ENCODE results near the gene RRP15.

RRP15 gene, protein sequence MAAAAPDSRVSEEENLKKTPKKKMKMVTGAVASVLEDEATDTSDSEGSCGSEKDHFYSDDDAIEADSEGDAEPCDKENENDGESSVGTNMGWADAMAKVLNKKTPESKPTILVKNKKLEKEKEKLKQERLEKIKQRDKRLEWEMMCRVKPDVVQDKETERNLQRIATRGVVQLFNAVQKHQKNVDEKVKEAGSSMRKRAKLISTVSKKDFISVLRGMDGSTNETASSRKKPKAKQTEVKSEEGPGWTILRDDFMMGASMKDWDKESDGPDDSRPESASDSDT

DNA sequence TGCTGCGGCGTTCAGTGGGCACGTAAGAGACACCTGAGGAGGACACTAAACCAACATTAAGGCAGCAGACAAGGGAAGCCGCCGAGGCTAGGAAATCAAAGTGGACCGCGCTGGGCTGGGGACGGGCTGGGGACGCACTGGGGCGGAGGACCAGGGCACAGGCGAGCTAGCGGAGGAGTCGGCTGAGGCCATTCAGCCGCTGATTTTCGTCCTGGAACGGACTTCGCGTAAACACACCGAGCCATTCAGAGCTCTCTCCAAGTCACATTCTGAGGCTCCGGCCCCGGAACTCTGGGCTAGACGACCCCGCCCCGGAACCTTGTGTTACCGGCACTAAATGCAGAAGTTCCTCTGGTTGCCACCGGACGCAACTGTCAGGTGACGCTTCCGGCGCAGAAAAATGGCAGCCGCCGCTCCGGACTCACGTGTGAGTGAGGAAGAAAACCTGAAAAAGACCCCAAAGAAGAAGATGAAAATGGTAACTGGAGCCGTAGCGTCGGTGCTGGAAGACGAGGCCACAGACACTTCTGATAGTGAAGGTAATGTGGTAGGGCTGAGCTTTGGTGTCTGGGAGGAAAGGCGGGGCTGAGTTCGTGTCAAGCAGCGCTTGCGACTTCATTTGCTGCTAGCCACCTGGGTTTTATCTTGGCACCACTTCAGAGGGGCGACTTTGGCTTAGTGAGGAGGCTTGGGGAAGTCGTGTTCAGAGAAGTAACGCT is at the start of gene RRP15:
Gene RRP15, plus strand, starts transcription at position 377 of the 719 bp plus-strand sequence. Its CDS starts 24 bp downstream, at position 401.
- DNase-seq (ENCODE audit: low read depth), result peak; percentile 90

DNA sequence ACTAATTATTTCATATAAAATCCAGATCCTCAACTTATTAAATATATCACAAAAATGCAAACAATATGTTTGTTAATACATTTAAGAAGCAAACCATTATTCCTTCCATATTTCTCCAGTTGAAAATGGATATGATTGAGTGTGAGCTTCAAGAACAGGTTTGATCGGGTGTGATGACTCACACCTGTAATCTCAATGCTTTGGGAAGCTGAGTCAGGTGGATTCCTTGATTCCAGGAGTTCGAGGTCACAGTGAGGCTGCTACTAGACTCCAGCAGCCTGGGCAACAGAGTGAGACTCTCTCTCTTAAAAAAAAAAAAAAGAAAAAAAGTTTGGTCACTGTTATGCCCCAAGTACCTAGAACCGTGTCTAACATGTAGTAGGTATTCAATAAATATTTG is 42.9 kb upstream of the RRP15 start:
- DNase-seq (ENCODE audit: low read depth), result no peak

DNA sequence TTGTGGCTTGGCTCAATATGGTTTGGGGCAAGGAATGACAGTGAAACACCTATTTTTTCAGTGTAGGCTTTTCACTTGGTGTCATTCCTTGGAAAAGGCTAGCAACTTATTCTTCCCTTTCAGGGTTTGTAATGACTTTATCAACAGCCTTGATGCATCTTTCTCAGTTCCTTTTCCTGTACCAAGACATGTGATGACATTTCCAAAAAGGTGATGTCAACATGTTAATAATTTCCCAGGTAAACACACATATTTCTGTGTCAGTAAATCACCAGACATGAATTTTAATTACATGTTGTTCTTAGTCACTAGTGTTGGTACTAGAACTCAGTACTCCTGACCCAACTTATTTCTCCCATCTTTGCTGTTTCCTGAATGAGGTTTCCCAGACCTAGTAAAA is 37.8 kb upstream of the RRP15 start:
- DNase-seq (ENCODE audit: low read depth), result no peak

DNA sequence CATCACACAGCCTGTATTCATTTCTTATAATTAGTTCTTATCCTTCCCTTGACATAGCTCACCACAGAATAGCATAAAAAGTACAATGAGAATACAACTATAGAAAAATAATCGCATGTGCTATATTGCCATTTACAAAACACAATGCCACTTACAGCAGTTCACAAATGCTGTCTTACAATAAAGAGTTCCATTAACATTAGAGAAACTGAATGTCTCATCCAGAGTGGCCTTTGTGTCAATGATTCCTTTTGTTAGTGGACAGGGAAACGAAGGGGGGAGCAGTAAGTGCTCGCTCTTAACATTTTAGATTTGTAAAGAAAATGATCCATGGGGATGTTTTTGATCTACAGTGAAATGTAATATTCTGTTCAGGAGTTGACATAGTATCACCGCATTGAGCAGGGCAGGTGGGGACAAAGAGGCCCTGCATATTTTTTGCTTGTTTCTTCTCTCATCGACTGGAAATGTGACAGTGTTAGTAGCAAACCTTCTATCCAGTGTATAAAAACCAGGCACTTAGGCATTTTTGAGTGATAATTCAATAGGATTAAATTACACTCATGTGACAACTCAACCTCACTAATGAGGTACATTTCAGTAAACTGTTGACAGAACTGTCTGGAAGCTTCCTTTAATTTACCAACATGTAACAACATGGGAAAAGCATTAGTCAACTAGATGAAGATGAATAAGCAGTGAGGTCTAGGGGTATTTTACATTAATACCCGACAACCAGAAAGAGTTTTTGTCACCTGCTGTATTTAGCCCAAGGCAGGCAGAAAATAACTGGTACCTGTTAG is 35.6 kb upstream of the RRP15 start:
- DNase-seq (ENCODE audit: low read depth), result no peak

DNA sequence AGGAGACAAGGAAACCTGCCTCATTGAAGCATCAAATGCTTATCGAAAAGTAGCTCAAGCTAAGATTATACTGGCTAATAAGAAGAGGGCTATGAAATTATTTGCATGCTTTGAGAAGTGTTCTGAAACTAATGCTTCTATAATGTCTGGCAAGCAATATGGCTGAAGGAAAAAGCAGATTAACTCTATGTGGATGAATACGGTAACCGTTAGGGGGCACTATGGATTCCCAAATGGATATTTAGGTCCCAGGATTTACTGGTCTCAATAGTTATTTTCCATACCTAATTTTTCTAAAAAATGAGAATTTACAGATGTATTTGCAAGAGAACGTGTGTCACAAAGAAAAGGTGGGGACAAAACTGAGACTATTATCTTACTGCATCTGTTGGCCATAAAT is 34.6 kb upstream of the RRP15 start:
- no peak for DNase-seq (ENCODE audit: low read depth)

DNA sequence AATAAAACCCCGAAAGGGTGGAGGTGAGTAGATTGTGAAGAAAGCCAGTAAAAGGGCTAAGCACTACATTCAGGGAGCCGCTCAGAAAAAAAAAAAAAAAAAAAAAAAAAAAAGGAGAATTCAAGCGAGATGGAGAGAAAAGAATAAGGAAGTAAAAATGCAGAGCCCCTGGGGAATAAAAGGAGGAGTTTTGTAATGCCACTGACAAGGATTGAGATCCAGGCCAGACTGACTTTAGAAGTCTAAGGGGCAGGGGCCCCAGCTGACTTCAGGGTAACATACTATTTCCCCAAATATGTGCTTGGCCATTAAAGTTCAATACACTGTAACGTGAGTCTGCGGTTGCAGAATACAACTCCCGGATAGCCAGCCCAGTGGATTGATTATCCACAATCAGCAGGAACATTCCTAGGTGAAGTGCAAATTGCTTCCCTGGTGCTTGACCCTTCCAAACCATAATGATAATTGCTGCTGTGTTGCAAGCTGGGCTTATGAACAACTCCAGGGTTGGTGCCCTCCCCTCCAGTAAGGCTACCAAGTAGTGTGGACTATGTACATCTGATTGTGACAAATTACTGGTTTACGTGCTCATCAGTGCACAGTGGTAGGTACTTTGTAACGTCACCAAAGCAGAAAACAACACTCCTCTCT is 30.7 kb upstream of the RRP15 start:
- no peak for DNase-seq (ENCODE audit: low read depth)

DNA sequence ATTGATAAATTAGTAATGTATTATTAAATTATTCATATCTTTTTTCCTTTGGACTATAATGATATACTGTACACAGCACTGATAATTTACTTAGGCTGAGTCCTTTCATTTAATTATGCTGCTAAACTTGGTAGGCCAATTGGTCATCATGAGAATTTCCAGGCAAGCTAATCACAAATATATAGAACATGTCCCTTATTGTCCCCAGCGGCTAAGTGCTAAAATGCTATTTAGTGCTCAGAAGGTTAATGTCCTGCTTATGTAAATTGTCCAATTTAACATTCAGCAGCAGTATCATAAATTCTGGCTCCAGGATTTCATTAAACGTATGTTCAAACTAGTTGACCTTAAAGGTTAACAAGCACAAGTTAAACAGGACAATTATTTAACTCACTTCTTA is 30.0 kb upstream of the RRP15 start:
- DNase-seq (ENCODE audit: low read depth), result no peak

DNA sequence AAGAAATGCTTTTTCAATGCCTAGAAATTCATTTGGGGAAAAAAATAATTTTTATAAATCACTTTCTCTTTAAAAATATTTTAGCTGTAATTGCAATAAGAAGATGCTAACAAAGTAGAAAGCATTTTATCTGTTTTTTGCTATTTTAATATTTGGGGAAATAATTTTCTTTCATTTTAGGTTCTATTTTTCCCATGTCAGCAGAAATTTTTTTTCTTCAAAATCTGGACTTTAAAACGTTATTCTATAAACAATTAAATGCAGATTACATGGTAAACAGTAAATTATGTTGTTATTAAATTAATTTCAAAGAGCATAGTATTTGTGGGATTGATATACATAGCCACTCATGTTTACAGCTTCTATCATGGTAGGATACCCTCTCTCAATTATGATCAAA is 27.7 kb upstream of the RRP15 start:
- no peak for DNase-seq (ENCODE audit: low read depth)

DNA sequence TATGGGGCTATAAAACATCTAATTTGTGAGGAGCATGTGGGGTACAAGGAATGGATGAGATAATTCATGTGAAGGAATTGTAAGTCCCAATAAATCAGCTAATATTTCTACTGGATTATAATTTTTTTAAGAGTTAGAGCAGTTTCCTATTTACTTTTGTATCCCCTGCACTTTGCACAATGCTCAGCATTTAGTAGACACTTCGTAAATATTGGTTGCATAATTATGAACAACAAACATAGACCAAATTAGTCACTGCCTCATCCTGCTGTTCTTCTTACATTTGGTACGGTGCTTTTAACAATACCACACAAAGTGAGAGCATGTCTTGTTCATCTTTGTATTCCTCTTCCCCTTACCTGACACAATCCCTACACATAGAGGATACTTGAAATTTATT is 27.1 kb upstream of the RRP15 start:
- no peak for DNase-seq (ENCODE audit: low read depth)

DNA sequence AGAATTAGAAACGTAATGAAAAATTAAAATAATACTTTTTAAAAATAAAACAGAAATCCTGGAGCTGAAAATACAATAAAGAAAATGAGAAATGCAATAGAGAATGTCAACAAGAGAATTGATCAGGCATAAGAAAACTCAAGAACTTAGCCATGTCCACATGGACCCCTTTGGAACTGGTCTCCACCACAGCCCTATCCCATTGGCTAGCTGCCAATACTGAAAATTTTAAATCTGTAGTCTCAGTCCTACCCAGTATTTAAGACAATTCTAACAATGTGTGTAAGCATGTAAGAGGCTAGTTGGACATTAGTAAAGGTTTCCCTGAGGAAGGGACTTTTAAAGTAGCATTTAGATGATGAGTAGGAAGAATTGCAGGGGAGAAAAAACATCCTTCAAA is 25.8 kb upstream of the RRP15 start:
- DNase-seq (ENCODE audit: low read depth), result no peak

DNA sequence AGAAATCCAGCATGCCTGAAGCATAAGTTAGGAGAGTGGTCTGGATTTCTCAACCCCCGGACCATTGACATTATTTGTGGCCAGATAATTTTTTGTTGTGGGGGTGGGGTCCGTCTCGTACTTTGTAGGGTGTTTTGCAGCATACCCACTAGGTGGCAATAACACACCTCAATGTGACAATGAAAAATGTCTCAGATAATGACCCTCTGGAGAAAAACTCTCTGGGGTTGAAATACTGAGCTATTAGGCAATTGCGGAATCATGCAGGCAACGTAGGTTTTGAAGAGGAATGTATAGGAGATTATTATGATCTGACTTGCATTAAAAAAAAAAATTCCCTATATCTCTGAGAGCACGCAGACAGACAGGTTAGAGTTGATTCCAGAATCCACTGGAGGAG is 25.3 kb upstream of the RRP15 start:
- no peak for DNase-seq (ENCODE audit: low read depth)

DNA sequence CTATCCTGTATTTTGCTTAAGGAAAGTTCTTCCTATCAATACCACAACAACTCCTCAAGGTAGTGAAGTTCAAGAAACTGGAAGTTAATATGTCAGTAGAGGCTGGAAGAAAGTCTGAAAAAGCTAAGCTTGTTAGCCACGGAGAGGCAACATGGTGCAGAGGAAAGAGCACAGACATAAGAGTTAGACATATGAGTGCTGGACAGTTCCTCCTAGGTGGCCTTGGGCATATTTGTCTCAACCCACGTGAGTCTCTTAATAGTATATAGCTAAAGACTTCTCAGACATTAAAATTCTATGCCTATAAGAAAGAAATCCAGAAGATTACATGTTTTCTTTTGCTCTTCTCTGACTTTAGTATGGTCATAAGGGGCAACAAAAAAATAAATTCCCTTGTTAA is 22.8 kb upstream of the RRP15 start:
- no peak for DNase-seq (ENCODE audit: low read depth)

DNA sequence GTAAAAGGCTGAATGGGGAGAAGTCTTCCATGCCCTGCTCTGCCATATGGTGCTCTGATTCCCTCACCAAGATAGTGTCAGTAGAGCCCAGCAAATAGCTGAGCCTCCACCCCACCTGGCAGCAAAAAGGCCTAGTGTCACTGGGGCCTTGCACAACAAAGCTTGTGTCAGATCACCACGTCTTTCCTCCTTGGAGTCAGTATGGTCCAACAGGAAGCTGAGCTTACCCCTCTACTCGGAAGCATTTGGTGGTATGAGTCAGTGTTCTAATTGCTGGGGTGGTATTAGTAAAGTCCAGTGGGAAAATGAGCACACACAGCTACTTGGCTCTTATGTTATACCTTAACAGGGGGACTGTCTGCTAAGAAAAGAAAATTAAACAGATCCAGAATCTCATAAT is 18.7 kb upstream of the RRP15 start:
- peak; percentile 8 for DNase-seq (ENCODE audit: low read depth)

DNA sequence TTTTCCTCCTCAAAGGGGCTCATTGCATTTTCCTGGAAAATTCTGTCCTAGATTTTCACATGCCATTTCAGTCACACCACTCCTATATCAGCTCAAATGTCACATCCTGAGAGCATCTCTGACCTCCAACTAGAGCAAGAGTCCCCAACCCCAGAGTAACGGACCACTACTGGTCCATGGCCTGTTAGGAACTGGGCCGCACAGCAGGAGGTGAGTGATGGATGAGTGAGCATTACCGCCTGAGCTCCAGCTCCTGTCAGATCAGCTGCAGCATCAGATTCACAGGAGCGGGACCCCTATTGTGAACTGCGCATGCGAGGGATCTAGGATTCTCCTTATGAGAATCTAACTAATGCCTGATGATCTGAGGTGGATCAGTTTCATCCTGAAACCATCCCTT is 12.7 kb upstream of the RRP15 start:
- DNase-seq (ENCODE audit: low read depth), result no peak

DNA sequence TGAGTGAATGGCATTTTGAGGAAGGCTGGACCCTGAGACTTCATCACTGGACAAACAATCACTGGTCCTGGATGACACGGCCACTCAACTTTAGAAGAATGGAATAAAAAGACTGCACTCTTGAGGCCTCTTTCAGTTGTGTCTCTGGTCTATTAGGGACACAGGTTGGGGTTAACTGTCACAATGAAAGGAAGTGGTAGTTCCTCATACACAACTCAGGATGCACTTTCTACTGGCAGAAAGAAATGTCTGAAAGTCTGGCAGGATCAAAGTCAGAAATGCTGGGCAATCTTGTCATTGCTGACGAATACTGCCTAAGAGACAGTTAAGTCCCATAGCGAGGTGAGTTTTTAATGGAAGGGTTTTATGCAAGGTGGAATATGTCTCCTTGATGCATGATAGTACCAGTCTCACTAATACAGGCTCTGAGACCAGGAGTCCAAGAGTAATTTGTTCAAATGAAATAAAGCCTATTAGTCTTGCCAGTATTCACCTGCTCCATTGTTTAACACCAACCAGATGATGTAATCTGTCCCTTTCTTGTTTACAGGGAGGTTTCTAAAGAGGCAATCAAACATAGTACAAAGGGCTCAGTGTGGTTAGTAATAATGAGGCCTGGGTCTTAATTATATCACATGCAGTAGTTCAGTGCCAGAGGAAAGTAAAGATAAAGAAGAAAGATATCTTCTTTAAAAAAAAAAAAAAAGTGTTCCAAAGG is 11.2 kb upstream of the RRP15 start:
- no peak for DNase-seq (ENCODE audit: low read depth)

DNA sequence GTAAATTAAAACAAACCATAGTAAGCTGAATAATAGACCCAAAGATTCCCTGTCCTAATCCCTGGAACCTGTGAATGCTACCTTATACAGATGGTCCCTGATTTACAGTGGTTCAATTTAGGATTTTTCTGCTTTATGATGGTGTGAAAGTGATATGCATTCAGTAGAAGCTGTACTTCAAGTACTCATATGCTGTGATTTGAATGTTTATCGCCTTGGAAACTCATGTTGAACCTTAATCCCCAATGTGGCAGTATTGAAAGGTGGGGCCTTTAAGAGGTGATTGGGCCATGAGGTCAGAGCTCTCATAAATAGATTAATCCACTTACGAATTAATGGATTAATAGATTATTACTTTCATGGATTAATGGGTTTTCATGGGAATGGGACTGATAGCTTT is 10.6 kb upstream of the RRP15 start:
- no peak for DNase-seq (ENCODE audit: low read depth)

DNA sequence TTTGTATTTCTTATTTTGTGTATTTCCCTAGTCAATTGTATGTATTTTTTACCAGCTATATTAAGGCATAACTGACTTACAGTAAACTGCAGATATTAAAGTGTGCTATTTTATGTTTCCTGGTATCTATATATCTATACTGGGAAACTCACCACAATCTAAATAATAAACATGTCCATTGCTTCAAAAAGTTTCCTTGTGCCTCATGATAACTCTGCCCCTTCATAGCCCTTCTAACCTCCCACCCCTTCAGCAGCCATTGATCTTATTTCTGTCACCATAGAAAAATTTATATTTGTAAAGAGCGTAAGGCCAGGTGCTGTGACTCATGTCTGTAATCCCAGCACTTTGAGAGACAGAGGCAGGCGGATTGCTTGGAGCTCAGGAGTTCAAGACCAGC is 9.3 kb upstream of the RRP15 start:
- DNase-seq (ENCODE audit: low read depth), result no peak

DNA sequence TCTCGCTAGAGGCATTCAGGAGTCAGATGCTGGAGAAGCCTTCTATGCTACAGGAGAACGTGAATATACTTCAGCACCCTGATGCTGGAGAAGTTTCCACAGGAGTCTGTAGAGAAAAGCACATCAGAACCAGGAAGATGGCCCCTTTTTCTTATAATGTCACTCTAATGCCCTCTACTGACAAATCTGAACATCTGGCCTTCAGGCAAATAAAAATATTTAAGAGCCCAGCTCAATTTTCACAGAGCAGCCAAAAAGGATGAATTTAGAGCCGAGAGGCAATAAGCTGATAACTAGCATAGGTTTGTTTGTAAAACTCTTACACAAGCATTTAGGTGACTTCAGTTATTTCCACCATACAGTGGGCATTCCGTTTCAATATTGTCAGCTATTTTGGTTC is 3.8 kb upstream of the RRP15 start:
- no peak for DNase-seq (ENCODE audit: low read depth)

DNA sequence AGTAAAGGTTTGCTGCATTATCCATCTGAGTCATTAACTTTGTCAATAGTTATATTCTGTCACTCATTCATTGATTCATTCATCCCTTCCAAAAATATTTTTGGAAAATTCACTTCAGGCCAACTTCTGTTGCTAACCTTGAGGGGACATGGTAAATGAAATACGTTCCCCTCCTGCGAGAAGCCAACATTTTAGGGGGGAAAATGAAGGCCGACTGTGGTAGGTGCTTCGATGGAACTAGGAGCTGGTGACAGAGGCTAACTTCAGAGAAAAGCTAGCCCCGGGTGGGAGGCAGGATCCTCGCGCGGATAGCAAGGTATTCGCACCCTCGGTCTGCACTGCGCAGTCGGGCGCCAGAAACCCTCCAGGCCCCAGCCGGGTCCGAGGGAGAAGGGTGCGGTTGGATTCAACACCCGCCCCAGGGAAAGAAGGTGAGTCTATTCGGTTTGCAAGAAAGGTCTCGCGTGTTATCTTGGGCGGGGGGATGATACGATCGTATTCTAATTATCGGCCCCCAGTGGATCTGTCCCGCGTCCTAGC is 646 bp upstream of the RRP15 start:
- DNase-seq (ENCODE audit: low read depth), result no peak

DNA sequence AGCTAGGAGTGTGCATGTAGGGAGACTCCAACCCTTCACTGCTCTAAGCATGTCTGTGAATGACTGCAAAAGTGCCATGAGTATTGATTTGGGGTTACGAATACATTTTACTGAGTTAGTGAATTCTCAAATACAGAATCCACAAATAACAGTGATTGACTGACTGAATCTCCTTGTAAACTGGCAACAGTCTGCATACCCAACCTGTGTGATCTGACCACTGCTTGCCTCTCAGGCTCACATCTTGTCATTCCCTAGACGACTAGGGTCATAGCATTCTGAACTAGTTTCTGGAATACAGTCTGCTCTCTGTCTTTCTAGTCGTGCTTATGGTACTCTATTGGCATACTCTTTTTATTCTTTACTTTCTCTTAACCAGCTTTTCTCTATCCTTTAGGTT is 7.4 kb downstream of the RRP15 start:
- no peak for DNase-seq (ENCODE audit: low read depth)

DNA sequence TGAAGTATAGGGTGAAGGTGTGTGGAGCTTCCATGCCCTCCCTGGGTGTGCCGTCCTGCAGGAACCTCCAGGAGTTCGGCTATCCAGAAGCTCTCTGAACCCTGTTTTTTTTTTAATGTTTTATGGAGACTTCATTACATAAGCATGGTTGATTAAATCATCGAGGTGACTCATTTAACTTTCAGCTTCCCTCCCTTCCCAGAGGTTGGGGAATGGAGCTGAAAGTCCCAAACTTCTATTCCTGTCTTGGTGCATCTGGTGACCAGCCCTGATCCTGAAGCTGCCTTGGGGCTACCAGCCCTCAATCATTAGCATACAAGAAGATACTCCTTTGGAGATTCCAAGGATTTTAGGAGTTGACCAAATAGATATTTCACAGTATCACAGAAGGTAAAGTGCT is 9.5 kb downstream of the RRP15 start:
- no peak for DNase-seq (ENCODE audit: low read depth)

DNA sequence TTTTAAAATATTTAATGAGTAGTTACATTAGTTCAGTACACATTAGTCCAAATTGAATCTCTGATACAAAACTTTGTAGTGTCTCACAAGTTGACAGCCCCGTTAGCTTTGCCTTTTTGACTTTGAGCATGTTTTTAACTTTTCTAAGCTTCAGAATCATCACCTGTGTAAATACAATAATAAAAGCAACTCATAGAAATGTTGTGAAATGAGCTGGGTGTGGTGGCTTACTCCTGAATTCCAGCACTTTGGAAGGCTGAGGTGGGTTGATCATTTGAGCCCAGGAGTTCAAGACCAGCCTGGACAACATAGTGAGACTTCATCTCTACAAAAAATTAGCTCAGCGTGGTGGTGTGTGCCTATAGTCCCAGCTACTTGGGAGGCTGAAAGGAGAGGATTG is 11.1 kb downstream of the RRP15 start:
- DNase-seq (ENCODE audit: low read depth), result no peak
